ENCODE data around the gene TPD52L2.

DNA sequence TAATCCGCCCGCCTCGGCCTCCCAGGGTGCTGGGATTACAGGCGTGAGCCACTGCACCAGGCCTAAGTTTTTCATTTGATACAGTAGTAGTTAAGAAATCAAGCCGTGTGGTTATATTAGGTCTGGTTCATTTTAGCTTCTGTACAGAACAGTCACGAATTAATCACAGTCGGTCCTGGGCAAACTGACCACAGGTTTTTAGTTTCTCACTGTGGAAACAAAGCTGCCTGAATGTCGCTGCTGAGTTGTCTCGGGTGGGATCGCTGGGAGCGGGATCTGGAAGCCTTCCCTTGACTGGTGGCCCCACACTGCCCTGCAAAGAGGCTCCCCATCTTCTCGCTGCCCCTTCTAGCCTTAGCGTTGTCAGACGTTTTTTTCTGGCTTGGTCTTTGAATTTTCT is 72.5 kb downstream of the TPD52L2 start:
- TF ChIP-seq GATA3 (IDR thresholded peaks at IDR 0.05; ENCODE audit: low read depth, low read length) (no peak), GATA2 (IDR thresholded peaks at IDR 0.05; ENCODE audit: low read depth, low read length) (no peak)

All from SH-SY5Y (cell line).